A673 (cell line): Measurements from ENCODE around the gene WLS. TPM values are rescaled to one million over a fixed set of nuclear protein-coding genes. Genes with fewer than 3 reads are reported as not detected.

Source experiments
- BruUV-seq: library from RNA; stranded (reverse); fragments of 400-500 nt; replicated peaks from 2 replicates; lab custom pipeline; 2021; lab: Mats Ljungman, UMichigan
- CTCF ChIA-PET: fragments of 300-600 bp; sonication (Branson Sonifier 250); formaldehyde crosslinking; loops from one replicate; lab custom pipeline; 2022; ENCODE audit warnings: antibody characterized with exemption; lab: Charles Lee
- POLR2A ChIA-PET: fragments of 300-600 bp; sonication (Branson Sonifier 250); formaldehyde crosslinking; loops from one replicate; lab custom pipeline; 2022; ENCODE audit warnings: antibody characterized with exemption; ENCODE audit not compliant: low non-redundant PET; lab: Charles Lee
- DNase-seq: peaks from one replicate; pipeline ENCODE4 v3.0.0-alpha.2; 2015; ENCODE audit warnings: low spot score
- H3K27ac ChIP-seq: fragments of 200-600 bp; sonication (generic); 2 replicates; pipeline ENCODE4 v1.5.1; 2016; ENCODE audit warnings: mixed run types, low read depth, mild to moderate bottlenecking, mixed read lengths, antibody characterized with exemption, low read length; ENCODE audit not compliant: poor library complexity, severe bottlenecking
- H3K27me3 ChIP-seq: fragments of 200-600 bp; sonication (generic); replicated peaks from 2 replicates; pipeline ENCODE4 v1.6.1; 2017; ENCODE audit warnings: mixed run types, low read depth, mild to moderate bottlenecking, mixed read lengths, antibody characterized with exemption, low read length; ENCODE audit not compliant: insufficient read depth, poor library complexity
- H3K36me3 ChIP-seq: fragments of 200-600 bp; sonication (generic); 2 replicates; pipeline ENCODE4 v1.6.1; 2016; ENCODE audit warnings: mixed run types, mild to moderate bottlenecking, mixed read lengths, antibody characterized with exemption, low read length; ENCODE audit not compliant: insufficient read depth, poor library complexity, severe bottlenecking
- H3K4me1 ChIP-seq: fragments of 200-600 bp; sonication (generic); 2 replicates; pipeline ENCODE4 v1.6.1; 2017; ENCODE audit warnings: mixed run types, mild to moderate bottlenecking, mixed read lengths, antibody characterized with exemption, low read length; ENCODE audit not compliant: insufficient read depth, poor library complexity, severe bottlenecking
- H3K4me3 ChIP-seq: fragments of 200-600 bp; sonication (generic); 2 replicates; pipeline ENCODE4 v1.5.1; 2016; ENCODE audit warnings: low read depth, mixed run types, mild to moderate bottlenecking, mixed read lengths, low read length; ENCODE audit not compliant: poor library complexity, severe bottlenecking
- H3K9me3 ChIP-seq: fragments of 200-600 bp; sonication (generic); 2 replicates; pipeline ENCODE4 v1.6.1; 2016; ENCODE audit warnings: mixed run types, low read depth, mild to moderate bottlenecking, mixed read lengths, antibody characterized with exemption, low read length; ENCODE audit not compliant: poor library complexity, severe bottlenecking
- CTCF ChIP-seq: fragments of 300-800, 200-600 bp; sonication (generic); conservative IDR thresholded peaks from 2 replicates; pipeline ENCODE4 v1.5.1; 2017; ENCODE audit warnings: low read depth, mild to moderate bottlenecking, antibody characterized with exemption, low read length, moderate library complexity, mixed read lengths
- EZH2 ChIP-seq: fragments of 200-600 bp; sonication (generic); IDR thresholded peaks from 2 replicates; pipeline ENCODE4 v1.6.1; 2017; ENCODE audit warnings: borderline replicate concordance, low read depth, mild to moderate bottlenecking, mixed read lengths, antibody characterized with exemption, low read length; ENCODE audit not compliant: poor library complexity, severe bottlenecking
- intact Hi-C: fragments of 100-400 bp; cut with micrococcal nuclease; formaldehyde crosslinking; loops from one replicate; pipeline ENCODE4 v1.10.0; 2022; ENCODE audit not compliant: unreplicated experiment
- total RNA-seq: library from RNA; stranded (reverse); gene quantifications from 2 replicates; pipeline ENCODE4 v1.2.3, GENCODE V29; 2021

Gene WLS
- total RNA-seq, 1 experiment from 2014 or later: 144 TPM

- ChIA-PET POLR2A (no interaction called here), CTCF (no interaction called here)
- no TSS peak for BruUV-seq
- no peak overlapping the region for H3K4me3 ChIP-seq
- no peaks in the 10 kb centered on the region for H3K36me3 ChIP-seq
- no peaks in the 10 kb centered on the region for H3K9me3 ChIP-seq
- H3K27ac ChIP-seq: no peak overlapping the region
- no peak for DNase-seq
- no peaks in the 10 kb centered on the region for H3K27me3 ChIP-seq
- intact Hi-C loops: no loop called here
- peaks cover 41% of the 10 kb centered on the region for H3K4me1 ChIP-seq
- no peak for TF ChIP-seq CTCF
- no peak for TF ChIP-seq EZH2
Measured at GRCh38 chr1:68198752-68199151, 33.6 kb downstream of the WLS start.

GRCh38 chr1:68197891-68198290 lies 34.4 kb downstream of the WLS start:
- intact Hi-C loops: no loop called here
- Histone ChIP-seq H3K27ac (peak overlapping the region; percentile 32), H3K27me3 (no peaks in the 10 kb centered on the region), H3K9me3 (no peaks in the 10 kb centered on the region), H3K4me1 (peaks cover 41% of the 10 kb centered on the region), H3K36me3 (peaks cover 3% of the 10 kb centered on the region), H3K4me3 (no peak overlapping the region)
- ChIA-PET CTCF (no interaction called here), POLR2A (no interaction called here)
- no peak for TF ChIP-seq CTCF
- TF ChIP-seq EZH2: no peak
- no TSS peak for BruUV-seq
- DNase-seq: no peak

GRCh38 chr1:68197461-68197860 lies 34.9 kb downstream of the WLS start:
- H3K27me3 ChIP-seq: no peaks in the 10 kb centered on the region
- BruUV-seq: no TSS peak
- H3K9me3 ChIP-seq: no peaks in the 10 kb centered on the region
- no peak for TF ChIP-seq EZH2
- H3K4me1 ChIP-seq: peaks cover 38% of the 10 kb centered on the region
- peak overlapping the region; percentile 32 for H3K27ac ChIP-seq
- no peak overlapping the region for H3K4me3 ChIP-seq
- POLR2A ChIA-PET: no interaction called here
- CTCF ChIA-PET: no interaction called here
- intact Hi-C loops: no loop called here
- H3K36me3 ChIP-seq: peaks cover 5% of the 10 kb centered on the region
- DNase-seq: no peak

- H3K27ac ChIP-seq: peak overlapping the region; percentile 32
- BruUV-seq: no TSS peak
- peaks cover 11% of the 10 kb centered on the region for H3K36me3 ChIP-seq
- no peak overlapping the region for H3K4me3 ChIP-seq
- DNase-seq: no peak
- intact Hi-C loops: no loop called here
- ChIA-PET CTCF (no interaction called here), POLR2A (interaction anchor here (0.6 kb wide), 1 partner anchor 21 kb away, joined by 4 read pairs; no protein-coding TSS in a partner anchor)
- no peaks in the 10 kb centered on the region for H3K9me3 ChIP-seq
- TF ChIP-seq CTCF: no peak
- peaks cover 32% of the 10 kb centered on the region for H3K4me1 ChIP-seq
- H3K27me3 ChIP-seq: no peaks in the 10 kb centered on the region
Measured at GRCh38 chr1:68196676-68197075, 35.6 kb downstream of the WLS start.
